CD14-positive monocyte (primary cell): ENCODE results near the gene ME1. TPM values are rescaled to one million over a fixed set of nuclear protein-coding genes. Genes with fewer than 3 reads are reported as not detected.

Source experiments
- DNase-seq, 3 donors: peaks; one replicate each; pipeline ENCODE4 v3.0.0-alpha.2; 2011 to 2022
- H2AFZ ChIP-seq: 2 replicates; pipeline ENCODE4 v1.6.0; 2012; ENCODE audit warnings: mild to moderate bottlenecking, low read depth, low read length, inconsistent platforms; ENCODE audit not compliant: insufficient read depth, poor library complexity, severe bottlenecking
- H3K27ac ChIP-seq, 2 donors: 1 replicate in 1 of 2; 2 replicates in 1 of 2; pipeline ENCODE4 v1.5.1; 2012 to 2013; ENCODE audit warnings: low read length in 2 of 2, control low read depth in 1 of 2, inconsistent platforms in 1 of 2, low read depth in 1 of 2, mild to moderate bottlenecking in 1 of 2
- H3K27me3 ChIP-seq, 2 donors: one replicate each; pipeline versions ENCODE4 v1.6.0 to v1.6.1; 2011 to 2013; ENCODE audit warnings: low read length in 2 of 2; ENCODE audit not compliant: control insufficient read depth in 2 of 2, insufficient read depth in 2 of 2
- H3K36me3 ChIP-seq, 2 donors: replicated peaks in 1 of 2; 1 replicate in 1 of 2; 2 replicates in 1 of 2; pipeline versions ENCODE4 v1.5.1 to v1.6.1; 2012 to 2013; ENCODE audit warnings: low read length in 2 of 2, control low read depth in 1 of 2, inconsistent platforms in 1 of 2, mild to moderate bottlenecking in 1 of 2; ENCODE audit not compliant: insufficient read depth in 2 of 2, control insufficient read depth in 1 of 2
- H3K4me1 ChIP-seq, 2 donors: 1 replicate in 1 of 2; 2 replicates in 1 of 2; pipeline versions ENCODE4 v1.5.1 to v1.6.1; 2012 to 2013; ENCODE audit warnings: low read length in 2 of 2, control low read depth in 1 of 2, inconsistent platforms in 1 of 2, mild to moderate bottlenecking in 1 of 2, moderate library complexity in 1 of 2; ENCODE audit not compliant: insufficient read depth in 2 of 2, control insufficient read depth in 1 of 2
- H3K4me2 ChIP-seq: replicated peaks from 2 replicates; pipeline ENCODE3; 2012; ENCODE audit warnings: low read length, moderate library complexity, mild to moderate bottlenecking; ENCODE audit not compliant: poor library complexity, severe bottlenecking; ENCODE audit errors: extremely low read depth
- H3K4me3 ChIP-seq, 3 experiments: fragments of 200-600 bp in 1 of 3; sonication (generic) in 1 of 3; replicated peaks in 1 of 3; 1 replicate in 2 of 3; 2 replicates in 1 of 3; pipeline ENCODE4 v1.5.1; 2011 to 2013; ENCODE audit warnings: low read length in 3 of 3, mild to moderate bottlenecking in 3 of 3, control low read depth in 2 of 3, low read depth in 2 of 3, inconsistent platforms in 1 of 3, moderate library complexity in 1 of 3
- H3K79me2 ChIP-seq: 2 replicates; pipeline ENCODE4 v1.6.0; 2012; ENCODE audit warnings: mild to moderate bottlenecking, control low read depth, inconsistent platforms, low read length, moderate library complexity; ENCODE audit not compliant: insufficient read depth
- H3K9ac ChIP-seq: 2 replicates; pipeline ENCODE4 v1.6.0; 2017; ENCODE audit warnings: low read length, mild to moderate bottlenecking; ENCODE audit not compliant: insufficient read depth, poor library complexity, severe bottlenecking
- H3K9me3 ChIP-seq, 2 donors: replicated peaks in 1 of 2; 1 replicate in 1 of 2; 2 replicates in 1 of 2; pipeline versions ENCODE4 v1.5.1 to v1.6.1; 2012 to 2013; ENCODE audit warnings: low read length in 2 of 2, control low read depth in 1 of 2; ENCODE audit not compliant: control insufficient read depth in 1 of 2, insufficient read depth in 1 of 2
- H4K20me1 ChIP-seq: 2 replicates; pipeline ENCODE4 v1.6.0; 2012; ENCODE audit warnings: mild to moderate bottlenecking, low read length, control low read depth, moderate library complexity; ENCODE audit not compliant: insufficient read depth
- H3K27ac Mint-ChIP-seq, 7 donors: one replicate each; pipeline ENCODE4 v1.8.0; 2020; ENCODE audit warnings: mild to moderate bottlenecking in 7 of 7, mixed read lengths in 7 of 7, moderate library complexity in 6 of 7, inconsistent platforms in 2 of 7
- H3K27me3 Mint-ChIP-seq, 3 donors: one replicate each; pipeline ENCODE4 v1.8.0; 2021 to 2022; ENCODE audit warnings: low read depth in 3 of 3, mild to moderate bottlenecking in 3 of 3, mixed read lengths in 3 of 3, moderate library complexity in 3 of 3, inconsistent platforms in 1 of 3
- H3K36me3 Mint-ChIP-seq, 2 donors: one replicate each; pipeline ENCODE4 v1.8.0; 2020; ENCODE audit warnings: mixed read lengths in 2 of 2, inconsistent platforms in 1 of 2, mild to moderate bottlenecking in 1 of 2
- H3K4me1 Mint-ChIP-seq: one replicate; pipeline ENCODE4 v1.8.0; 2020; ENCODE audit warnings: mild to moderate bottlenecking, mixed read lengths
- H3K4me3 Mint-ChIP-seq, 2 donors: one replicate each; pipeline ENCODE4 v1.8.0; 2020; ENCODE audit warnings: mild to moderate bottlenecking in 2 of 2, mixed read lengths in 2 of 2, moderate library complexity in 1 of 2
- H3K9me3 Mint-ChIP-seq, 7 donors: one replicate each; pipeline ENCODE4 v1.8.0; 2020 to 2022; ENCODE audit warnings: mixed read lengths in 7 of 7, mild to moderate bottlenecking in 6 of 7, moderate library complexity in 6 of 7, inconsistent platforms in 2 of 7
- CTCF ChIP-seq: fragments of 200-600 bp; IDR thresholded peaks from one replicate; pipeline ENCODE4 v1.8.0; 2022; ENCODE audit warnings: antibody characterized with exemption, mild to moderate bottlenecking
- WGBS: methylation state at CpG from one replicate; pipeline ENCODE4 v1.1.5; 2013; ENCODE audit warnings: missing lambda C conversion rate; ENCODE audit not compliant: insufficient coverage; 5-methylcytosine and 5-hydroxymethylcytosine counted together
- intact Hi-C, 2 donors: fragments of 100-400 bp; cut with micrococcal nuclease; formaldehyde crosslinking; loops; one replicate each; pipeline versions ENCODE4 v1.15.0 to v1.15.1; 2023
- polyA plus RNA-seq, 3 donors: library from polyadenylated mRNA; depleted of rRNA in 1 of 3; unstranded in 2 of 3; stranded (reverse) in 1 of 3; fragments of 300-500 nt in 2 of 3; fragments of >200 nt in 1 of 3; fragmentation: Illumina TruSeq in 2 of 3; gene quantifications; 1 replicate in 2 of 3; 2 replicates in 1 of 3; pipeline ENCODE4 v1.2.3, GENCODE V29; 2012 to 2021

The ME1 gene
- polyA plus RNA-seq, 3 donors, result 1.3 to 4.0 (median 2.1) TPM

DNA sequence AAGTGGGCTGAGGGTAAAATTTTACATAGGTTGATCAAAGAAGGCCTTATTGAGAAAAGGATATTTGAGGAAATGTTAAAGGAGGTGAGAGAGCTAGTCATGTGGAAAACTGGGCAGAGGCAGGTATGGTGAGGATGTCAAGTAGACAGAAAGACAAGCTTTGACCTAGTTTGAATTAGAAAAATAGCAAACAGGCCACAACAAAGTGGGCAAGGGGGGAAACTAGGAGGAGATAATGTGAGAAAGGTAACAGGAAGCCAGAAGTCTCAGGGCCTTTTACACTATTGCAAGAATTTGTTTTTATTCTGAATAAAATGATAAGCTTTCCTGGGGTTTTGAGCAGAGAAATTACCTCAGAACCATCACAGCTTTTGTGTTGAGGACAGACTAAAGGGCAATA is 122.0 kb downstream of the ME1 start:
- Mint-ChIP-seq H3K4me3 (no peak overlapping the region), H3K27me3 (no peaks in the 10 kb centered on the region), H3K4me1 (no peaks in the 10 kb centered on the region), H3K36me3 (no peaks in the 10 kb centered on the region), H3K27ac (no peak overlapping the region), H3K9me3 (no peaks in the 10 kb centered on the region)
- TF ChIP-seq CTCF, result no peak
- intact Hi-C loops, result no loop called here
- Histone ChIP-seq H3K9ac (no peak overlapping the region), H3K4me2 (no peak overlapping the region), H3K27me3 (no peaks in the 10 kb centered on the region), H3K4me1 (no peaks in the 10 kb centered on the region), H3K9me3 (no peaks in the 10 kb centered on the region), H2AFZ (no peak overlapping the region), H4K20me1 (no peaks in the 10 kb centered on the region), H3K27ac (no peak overlapping the region), H3K36me3 (no peaks in the 10 kb centered on the region), H3K79me2 (no peaks in the 10 kb centered on the region), H3K4me3 (no peak overlapping the region)
- no peak for DNase-seq

- H3K9me3 ChIP-seq, result no peaks in the 10 kb centered on the region
- no peaks in the 10 kb centered on the region for H3K27me3 Mint-ChIP-seq
- no peak overlapping the region for H3K9ac ChIP-seq
- H3K9me3 Mint-ChIP-seq, result no peaks in the 10 kb centered on the region
- no peaks in the 10 kb centered on the region for H3K27me3 ChIP-seq
- intact Hi-C loops, result no loop called here
- no peak overlapping the region for H3K27ac ChIP-seq
- H3K4me1 Mint-ChIP-seq, result no peaks in the 10 kb centered on the region
- no peaks in the 10 kb centered on the region for H3K4me1 ChIP-seq
- no peak overlapping the region for H3K4me2 ChIP-seq
- H2AFZ ChIP-seq, result no peak overlapping the region
- no peak for TF ChIP-seq CTCF
- no peaks in the 10 kb centered on the region for H3K36me3 Mint-ChIP-seq
- no peak overlapping the region for H3K27ac Mint-ChIP-seq
- no CpG with 5 or more reads among the region's 1 CpG for WGBS
- H4K20me1 ChIP-seq, result no peaks in the 10 kb centered on the region
- H3K79me2 ChIP-seq, result no peaks in the 10 kb centered on the region
- no peaks in the 10 kb centered on the region for H3K36me3 ChIP-seq
- no peak for DNase-seq
- no peak overlapping the region for H3K4me3 ChIP-seq
- H3K4me3 Mint-ChIP-seq, result no peak overlapping the region
Measured at GRCh38 chr6:83307849-83308248, 123.0 kb downstream of the ME1 start.
